ENCODE results near the gene GSTA5.

The GSTA5 gene

GRCh38 chr6:52839124-52840055, 1.2 kb downstream of the GSTA5 start:
- TF ChIP-seq, protein P1, sequence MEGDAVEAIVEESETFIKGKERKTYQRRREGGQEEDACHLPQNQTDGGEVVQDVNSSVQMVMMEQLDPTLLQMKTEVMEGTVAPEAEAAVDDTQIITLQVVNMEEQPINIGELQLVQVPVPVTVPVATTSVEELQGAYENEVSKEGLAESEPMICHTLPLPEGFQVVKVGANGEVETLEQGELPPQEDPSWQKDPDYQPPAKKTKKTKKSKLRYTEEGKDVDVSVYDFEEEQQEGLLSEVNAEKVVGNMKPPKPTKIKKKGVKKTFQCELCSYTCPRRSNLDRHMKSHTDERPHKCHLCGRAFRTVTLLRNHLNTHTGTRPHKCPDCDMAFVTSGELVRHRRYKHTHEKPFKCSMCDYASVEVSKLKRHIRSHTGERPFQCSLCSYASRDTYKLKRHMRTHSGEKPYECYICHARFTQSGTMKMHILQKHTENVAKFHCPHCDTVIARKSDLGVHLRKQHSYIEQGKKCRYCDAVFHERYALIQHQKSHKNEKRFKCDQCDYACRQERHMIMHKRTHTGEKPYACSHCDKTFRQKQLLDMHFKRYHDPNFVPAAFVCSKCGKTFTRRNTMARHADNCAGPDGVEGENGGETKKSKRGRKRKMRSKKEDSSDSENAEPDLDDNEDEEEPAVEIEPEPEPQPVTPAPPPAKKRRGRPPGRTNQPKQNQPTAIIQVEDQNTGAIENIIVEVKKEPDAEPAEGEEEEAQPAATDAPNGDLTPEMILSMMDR (IDR thresholded peaks at IDR 0.05): peak; percentile 66

GRCh38 chr6:52834481-52834880, 6.1 kb downstream of the GSTA5 start:
- TF ChIP-seq, protein P1 (IDR thresholded peaks at IDR 0.05): no peak

DNA sequence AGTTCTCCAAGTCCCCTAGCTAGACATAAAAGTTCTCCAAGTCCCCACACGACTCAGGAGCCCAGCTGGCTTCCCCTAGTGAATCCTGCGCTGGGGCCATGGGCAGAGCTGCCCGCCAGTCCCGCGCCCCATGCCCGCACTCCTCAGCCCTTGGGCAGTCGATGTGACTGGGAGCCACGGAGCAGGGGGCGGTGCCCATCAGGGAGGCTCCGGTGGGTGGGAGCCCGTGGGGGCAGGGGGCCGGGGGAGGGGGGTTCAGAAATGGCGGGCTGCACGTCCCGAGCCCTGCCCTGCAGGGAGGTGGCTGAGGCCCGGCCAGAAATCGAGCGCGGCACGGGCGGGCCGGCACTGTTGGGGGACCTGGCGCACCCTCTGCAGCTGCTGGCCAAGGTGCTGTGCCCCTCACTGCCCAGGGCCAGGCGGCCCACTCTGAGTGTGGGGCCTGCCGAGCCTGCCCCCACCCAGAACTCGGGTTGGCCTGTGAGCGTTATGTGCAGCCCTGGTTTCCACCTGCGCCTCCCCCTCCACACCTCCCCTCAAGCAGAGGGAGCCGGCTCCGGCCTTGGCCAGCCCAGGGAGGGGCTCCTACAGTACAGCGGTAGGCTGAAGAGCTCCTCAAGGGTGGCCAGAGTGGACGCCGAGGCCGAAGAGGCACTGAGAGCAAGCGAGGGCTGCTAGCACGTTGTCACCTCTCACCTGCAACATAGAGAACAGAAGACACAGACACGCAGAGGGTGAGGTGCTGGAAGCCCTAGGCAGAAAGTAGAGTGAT, 11.4 kb downstream of the GSTA5 start:
- TF ChIP-seq, protein P1 (IDR thresholded peaks at IDR 0.05): no peak

DNA sequence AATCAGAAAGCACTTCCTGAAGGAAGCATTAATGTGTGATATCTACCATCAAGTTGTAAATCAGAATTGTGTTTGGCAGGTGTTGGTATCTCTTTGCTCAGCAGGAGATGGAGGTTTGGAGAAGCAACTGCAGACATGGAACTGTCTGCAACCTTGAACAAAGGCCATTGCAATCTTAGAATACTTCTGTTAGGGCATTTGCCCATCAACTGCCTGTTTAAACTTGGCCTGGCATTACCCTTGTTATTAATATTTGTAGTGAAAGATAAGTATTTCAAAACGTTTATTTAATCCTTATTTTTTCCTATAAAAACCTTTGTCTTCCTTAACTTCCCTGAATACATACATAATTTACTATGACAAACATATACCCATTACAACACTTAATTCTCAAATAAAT, 14.1 kb downstream of the GSTA5 start:
- TF ChIP-seq, protein P1 (IDR thresholded peaks at IDR 0.05): no peak

DNA sequence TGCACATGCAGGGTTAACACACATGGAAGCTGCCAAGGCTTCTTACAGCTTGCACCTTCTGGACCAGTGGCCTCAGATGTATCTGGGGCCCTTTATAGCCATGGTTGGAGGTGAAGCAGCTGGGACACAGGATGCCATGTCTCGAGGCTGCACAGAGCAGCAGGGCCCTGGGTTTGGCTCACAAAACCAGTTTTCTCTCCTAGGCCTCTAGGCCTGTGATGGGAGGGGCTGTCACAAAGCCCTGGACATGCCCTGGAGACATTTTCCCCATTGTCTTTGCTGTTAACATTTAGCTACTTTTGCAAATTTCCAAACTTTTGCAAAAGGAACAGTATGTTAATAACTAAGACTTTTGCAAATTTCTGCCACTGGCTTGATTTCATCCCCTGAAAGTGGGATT, 18.8 kb downstream of the GSTA5 start:
- TF ChIP-seq, protein P1 (IDR thresholded peaks at IDR 0.05): no peak

DNA sequence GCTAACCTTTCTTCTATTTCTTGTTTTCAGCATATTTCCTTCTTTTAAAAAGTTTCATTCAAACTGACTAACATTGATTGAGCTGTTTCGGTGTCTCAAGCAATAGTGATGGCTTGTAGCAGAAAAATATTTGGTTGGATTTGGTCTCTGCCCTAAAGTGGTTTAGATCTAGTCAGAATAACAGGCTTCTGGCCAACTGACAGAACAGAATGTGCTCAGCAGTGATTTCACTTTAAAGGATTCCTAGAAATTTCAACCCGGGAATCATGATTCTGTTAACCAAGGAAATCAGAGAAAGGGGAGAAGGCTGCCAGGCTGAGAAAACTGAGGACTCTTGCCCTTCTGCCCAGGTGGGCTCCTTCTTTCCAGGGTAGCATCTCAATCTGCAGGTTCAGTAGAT, 20.4 kb downstream of the GSTA5 start:
- TF ChIP-seq, protein P1 (IDR thresholded peaks at IDR 0.05): no peak

DNA sequence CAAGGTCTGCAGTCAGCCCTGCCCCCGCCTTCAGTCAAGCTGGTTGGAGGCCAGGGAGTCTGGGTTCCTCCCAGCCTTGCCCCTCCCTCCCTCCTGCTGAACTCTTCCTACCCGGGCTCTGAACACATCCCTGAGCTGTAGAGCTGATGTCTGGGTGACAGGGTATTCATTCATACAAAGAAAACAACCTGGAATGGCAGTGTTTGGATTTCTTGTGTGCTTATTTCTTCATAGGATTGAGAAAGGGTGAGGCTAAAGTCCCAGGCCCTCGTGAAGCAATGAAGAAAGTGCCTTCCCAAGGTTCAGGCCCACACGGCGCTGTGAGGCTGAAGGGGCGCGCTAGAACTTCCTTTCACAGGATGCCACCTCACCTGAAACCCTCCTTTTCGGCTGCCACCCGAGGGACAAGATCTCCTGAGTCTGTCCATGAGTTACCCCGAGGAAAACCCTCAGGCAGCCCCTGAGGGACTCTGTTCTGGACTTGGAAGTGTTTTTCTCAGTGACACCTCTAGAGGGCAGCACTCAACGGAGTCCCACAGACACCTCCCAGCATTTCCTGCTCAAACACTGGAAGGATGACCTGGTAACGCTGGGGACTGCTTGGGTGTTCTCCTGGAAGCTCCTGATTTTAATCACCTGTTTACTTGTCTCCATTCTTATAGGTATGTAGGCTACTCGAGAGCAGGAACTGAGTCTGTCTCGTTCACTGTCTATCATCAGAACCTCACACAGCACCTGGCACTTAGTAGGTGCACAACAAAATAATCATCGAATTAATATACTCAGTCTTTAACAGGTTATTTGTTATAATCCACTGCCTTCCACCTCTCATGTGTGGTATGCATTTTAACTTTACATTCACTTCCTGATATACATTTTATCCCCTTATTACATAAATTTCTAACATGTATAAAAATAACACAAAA, 25.2 kb downstream of the GSTA5 start:
- TF ChIP-seq, protein P1 (IDR thresholded peaks at IDR 0.05): peak; percentile 66
